Measurements from ENCODE around the gene EVI5L.

The EVI5L gene

DNA sequence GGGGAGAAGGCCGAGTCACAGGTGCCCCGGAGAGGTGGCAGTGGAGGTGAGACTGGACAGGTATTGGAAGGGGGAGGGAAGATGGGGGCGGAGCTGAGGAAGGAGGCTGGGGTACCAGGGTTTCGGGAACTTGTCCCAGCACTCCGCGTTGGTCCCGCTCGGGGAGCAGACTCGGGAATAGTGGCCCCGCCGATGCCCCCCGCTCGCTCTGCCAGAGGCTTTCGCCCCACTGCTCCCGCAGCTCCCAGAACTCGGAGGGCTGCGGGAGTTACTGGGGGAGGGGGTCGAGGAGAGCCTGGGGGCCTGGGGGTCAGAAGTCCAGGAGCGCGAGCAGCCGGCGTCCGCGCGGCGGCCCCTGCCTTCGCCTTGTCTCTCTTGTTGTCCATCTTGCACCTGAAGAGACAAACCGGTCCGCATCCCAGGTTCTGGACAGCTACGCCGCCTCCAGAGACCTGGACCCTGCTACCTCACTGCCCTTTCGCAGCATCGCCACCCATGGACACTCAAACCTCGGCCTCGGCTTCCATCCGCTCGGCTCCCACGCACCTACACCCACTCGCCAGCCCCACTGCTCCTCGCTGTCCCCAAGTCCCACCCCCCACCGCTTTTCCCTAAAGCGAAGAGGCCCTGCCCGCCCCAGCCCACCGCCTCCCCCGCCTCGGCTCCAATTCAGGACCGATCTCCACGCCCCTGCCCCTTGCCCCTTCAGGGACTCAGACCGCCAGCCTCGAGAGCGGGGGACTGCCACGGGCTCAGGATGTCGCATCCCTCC is 43.5 kb downstream of the EVI5L start:
- peaks cover 5% of the 10 kb centered on the region in 2 donors for H3K9me3 Mint-ChIP-seq
- H3K36me3 Mint-ChIP-seq: no peaks in the 10 kb centered on the region
- no peak overlapping the region for H3K27ac Mint-ChIP-seq
- peaks cover 31 to 48% of the 10 kb centered on the region in 2 donors for H3K4me1 Mint-ChIP-seq
- H3K4me3 Mint-ChIP-seq: peak overlapping the region; percentile 64 to 66
- DNase-seq: no peak
- H3K27me3 Mint-ChIP-seq: peaks cover 46 to 65% of the 10 kb centered on the region in 2 donors
- no peak for ATAC-seq (replicated peaks)

DNA sequence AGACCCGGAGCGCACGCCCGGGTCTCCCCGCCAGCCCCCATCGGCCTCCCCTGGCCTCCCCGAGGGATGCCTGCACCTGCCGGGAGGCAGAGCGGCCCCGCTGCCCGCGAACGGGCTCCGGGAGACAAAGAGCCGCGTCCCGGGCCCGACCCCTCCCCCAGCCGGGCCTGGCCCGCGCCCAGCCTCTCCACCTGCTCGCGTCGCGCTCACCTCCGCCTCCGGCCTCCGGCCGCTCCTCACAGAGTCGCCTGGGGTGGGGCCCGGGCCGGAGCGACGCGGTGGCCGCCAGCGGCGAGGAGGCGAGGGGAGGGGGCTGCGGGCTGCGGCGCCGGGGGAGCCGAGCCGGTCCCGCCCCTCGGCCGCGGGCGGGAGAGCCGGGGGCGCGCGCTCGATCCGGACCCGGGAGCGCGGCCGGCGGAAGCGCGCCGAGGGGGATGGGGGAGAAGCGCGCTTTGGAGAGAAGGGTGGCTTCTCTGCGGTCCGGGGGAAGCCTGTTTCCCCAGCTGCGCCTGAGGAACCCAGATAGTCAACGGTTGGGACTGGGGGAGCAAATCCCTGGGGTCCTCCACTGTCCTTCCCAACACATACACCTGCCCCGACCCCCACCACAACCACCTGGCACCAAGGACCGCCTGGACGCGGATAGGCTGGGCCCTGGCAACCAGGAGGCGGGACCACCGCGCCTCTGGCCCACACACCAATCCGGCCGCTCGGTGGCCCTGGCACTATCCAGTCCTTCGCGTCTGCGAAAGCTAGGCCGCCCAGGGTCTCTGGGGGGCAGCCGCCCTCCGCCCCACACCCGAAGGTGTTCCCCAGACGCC is 44.3 kb downstream of the EVI5L start, which contains the start of gene PRR36:
TSS of gene PRR36 (minus strand) at position 315 of the 821 bp plus-strand sequence. CDS start 701 bp downstream, outside the sequence.
- ATAC-seq (replicated peaks): no peak
- H3K36me3 Mint-ChIP-seq: no peaks in the 10 kb centered on the region
- H3K9me3 Mint-ChIP-seq: peaks cover 5% of the 10 kb centered on the region in 2 donors
- peak within 1 kb of the TSS; percentile 70 to 77 for H3K4me3 Mint-ChIP-seq
- peak within 1 kb of the TSS; percentile 20 for H3K27ac Mint-ChIP-seq
- peaks cover 46 to 67% of the 10 kb centered on the region in 2 donors for H3K27me3 Mint-ChIP-seq
- H3K4me1 Mint-ChIP-seq: peaks cover 26 to 40% of the 10 kb centered on the region in 2 donors
- no peak for DNase-seq

DNA sequence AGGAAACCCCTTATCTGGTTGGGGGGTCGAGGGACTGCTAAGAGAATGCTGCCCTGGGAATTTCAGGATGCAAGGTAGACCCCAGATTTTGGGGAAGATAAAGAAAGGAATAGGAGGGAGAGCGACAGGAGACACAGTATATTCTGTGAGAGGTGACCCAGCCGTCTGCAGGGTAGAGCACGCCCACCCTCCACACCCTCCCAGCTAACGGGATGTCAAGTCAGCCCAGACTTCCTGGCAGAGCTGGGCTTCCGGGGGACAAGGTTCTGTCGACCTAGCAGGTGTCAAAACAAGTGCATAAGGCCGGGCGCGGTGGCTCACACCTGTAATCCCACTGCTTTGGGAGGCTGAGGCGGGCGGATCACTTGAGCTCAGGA is 44.9 kb downstream of the EVI5L start:
- ATAC-seq (replicated peaks) (no peak), DNase-seq (no peak)
- Mint-ChIP-seq H3K4me3 (peak overlapping the region; percentile 70 to 77), H3K27me3 (peaks cover 50 to 67% of the 10 kb centered on the region in 2 donors), H3K9me3 (peaks cover 5% of the 10 kb centered on the region in 2 donors), H3K36me3 (no peaks in the 10 kb centered on the region), H3K27ac (no peak overlapping the region), H3K4me1 (peaks cover 24 to 36% of the 10 kb centered on the region in 2 donors)

DNA sequence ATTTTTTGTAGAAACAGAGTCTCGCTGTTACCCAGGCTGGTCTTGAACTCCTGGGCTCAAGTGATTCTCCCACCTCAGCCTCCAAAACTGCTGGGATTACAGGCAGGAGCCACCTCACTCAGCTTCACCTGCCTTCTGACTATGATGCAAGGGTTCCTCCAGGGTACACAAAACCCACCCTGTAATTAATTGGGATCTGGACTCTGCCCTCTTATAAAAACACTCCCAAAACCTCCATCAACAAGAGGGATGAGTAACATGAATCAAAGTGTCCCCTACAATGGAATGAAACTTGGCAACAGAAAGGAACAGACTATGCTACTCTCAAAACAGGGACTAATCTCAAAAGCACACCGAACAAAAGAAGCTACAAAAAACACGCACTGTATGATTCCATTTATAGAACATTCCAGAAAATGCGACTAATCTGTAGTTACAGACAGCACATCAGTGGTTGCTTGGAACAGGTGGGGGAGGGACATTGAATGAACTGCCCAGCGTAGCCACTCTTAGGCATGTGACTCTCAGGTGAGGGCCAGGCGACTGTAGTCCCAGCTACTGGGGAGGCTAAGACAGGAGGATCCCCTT is 47.3 kb downstream of the EVI5L start:
- DNase-seq (no peak), ATAC-seq (replicated peaks) (no peak)
- H3K4me1 Mint-ChIP-seq: peaks cover 7 to 15% of the 10 kb centered on the region in 2 donors
- no peak overlapping the region for H3K27ac Mint-ChIP-seq
- peaks cover 38 to 47% of the 10 kb centered on the region in 2 donors for H3K27me3 Mint-ChIP-seq
- H3K4me3 Mint-ChIP-seq: no peak overlapping the region
- H3K36me3 Mint-ChIP-seq: no peaks in the 10 kb centered on the region
- peaks cover 0 to 3% of the 10 kb centered on the region in 2 donors for H3K9me3 Mint-ChIP-seq

DNA sequence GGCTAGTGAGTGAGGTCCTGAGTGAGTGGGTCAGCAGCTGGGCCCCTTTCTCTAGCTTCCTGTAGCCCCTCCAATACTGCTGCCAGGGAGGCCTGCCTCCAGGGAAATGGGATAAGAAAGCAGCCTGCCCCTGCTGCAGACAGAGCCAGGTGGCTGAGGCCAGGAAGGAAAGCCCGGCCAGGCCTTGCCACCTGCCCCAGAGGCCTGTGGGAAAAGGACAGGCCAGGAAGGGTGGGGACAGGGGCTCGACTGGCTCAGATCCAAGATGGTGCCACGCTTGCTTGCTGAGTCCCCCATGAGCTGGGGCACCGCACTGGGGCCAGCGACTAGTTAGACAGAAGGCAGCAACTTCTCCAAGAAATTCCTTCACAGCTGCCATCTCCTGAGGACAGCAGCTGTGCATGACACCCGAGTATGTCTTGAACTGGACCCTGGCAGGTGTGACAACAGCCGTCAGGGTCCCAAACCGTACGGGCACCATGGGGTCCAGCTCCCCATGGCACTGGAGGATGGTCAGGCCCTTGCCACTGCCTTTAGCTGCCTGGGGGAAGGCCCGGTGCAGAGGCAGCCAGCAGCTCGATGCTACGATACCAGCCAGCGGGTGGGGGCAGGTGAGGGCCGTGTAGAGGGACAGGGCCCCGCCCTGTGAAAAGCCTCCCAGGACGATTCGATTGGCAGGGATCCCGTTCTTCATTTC is 49.2 kb downstream of the EVI5L start:
- Mint-ChIP-seq H3K27me3 (peaks cover 32 to 38% of the 10 kb centered on the region in 2 donors), H3K27ac (no peak overlapping the region), H3K4me1 (peaks cover 3 to 5% of the 10 kb centered on the region in 2 donors), H3K4me3 (no peak overlapping the region), H3K36me3 (peaks cover 0 to 1% of the 10 kb centered on the region in 2 donors), H3K9me3 (peaks cover 0 to 4% of the 10 kb centered on the region in 2 donors)
- DNase-seq: no peak
- no peak for ATAC-seq (replicated peaks)

DNA sequence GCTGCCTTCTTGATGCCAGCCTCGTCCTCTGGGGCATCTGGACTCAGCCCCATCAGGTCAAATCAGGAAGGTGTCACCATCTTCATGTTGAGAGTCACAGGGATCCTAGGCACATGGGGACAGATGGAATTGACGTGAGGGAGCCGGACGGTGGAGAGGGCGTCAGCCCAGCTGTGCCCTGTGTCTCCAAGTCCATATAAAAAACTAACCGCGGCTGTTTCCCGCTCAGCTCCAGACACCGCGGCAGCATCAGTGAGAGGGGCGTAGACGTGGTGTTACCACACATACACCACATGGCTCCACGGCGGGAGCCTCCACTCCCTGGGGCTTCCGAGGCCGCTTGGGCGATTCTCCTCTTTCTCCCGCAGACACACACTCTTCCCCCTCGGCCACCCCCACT is 49.8 kb downstream of the EVI5L start:
- Mint-ChIP-seq H3K4me1 (peaks cover 0 to 2% of the 10 kb centered on the region in 2 donors), H3K27ac (no peak overlapping the region), H3K4me3 (no peak overlapping the region), H3K9me3 (peaks cover 0 to 4% of the 10 kb centered on the region in 2 donors), H3K27me3 (peaks cover 28 to 35% of the 10 kb centered on the region in 2 donors), H3K36me3 (peaks cover 0 to 1% of the 10 kb centered on the region in 2 donors)
- DNase-seq (no peak), ATAC-seq (replicated peaks) (no peak)

DNA sequence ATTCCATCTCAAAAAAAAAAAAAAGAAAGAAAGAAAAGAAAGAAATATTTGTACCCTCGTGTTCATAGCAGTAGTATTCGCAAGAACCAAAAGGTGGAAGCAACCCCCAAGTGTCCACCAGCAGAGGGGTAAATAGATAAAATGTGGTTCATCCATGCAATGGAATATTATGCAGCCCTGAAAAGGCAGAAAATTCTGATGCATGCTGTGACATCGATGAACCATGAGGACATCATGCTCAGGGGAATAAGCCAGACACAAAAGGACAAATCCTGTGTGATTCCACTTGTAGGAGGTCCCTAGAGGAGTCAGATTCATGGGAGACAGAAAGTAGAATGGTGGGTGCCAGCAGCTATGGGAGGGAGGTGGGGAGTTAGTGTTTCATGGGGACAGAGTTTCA is 51.9 kb downstream of the EVI5L start:
- no peak overlapping the region for H3K4me3 Mint-ChIP-seq
- H3K9me3 Mint-ChIP-seq: peaks cover 0 to 4% of the 10 kb centered on the region in 2 donors
- H3K4me1 Mint-ChIP-seq: peaks cover 0 to 2% of the 10 kb centered on the region in 2 donors
- no peak for DNase-seq
- no peak for ATAC-seq (replicated peaks)
- peaks cover 0 to 1% of the 10 kb centered on the region in 2 donors for H3K36me3 Mint-ChIP-seq
- no peak overlapping the region for H3K27ac Mint-ChIP-seq
- H3K27me3 Mint-ChIP-seq: peaks cover 13 to 18% of the 10 kb centered on the region in 2 donors

DNA sequence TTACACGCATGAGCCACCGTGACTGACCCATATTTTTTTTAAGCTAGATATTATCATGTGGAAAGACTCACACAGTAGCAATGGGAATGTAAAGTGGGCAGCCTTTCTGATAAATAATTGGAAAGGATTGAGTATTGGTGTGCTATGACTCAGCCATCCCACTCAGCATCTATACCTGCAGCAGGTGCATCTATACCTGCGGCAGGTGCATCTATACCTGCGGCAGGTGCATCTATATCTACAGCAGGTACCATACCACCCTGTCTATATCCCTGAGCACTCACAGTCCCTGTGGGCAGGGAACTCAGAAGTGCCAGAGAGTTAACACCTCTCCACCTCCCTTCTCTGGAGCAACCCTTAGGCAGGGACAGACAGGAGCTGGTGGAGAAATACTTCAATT is 53.1 kb downstream of the EVI5L start:
- peaks cover 20 to 23% of the 10 kb centered on the region in 2 donors for H3K27me3 Mint-ChIP-seq
- no peak for DNase-seq
- peaks cover 0 to 1% of the 10 kb centered on the region in 2 donors for H3K36me3 Mint-ChIP-seq
- H3K9me3 Mint-ChIP-seq: peaks cover 0 to 4% of the 10 kb centered on the region in 2 donors
- ATAC-seq (replicated peaks): no peak
- no peak overlapping the region for H3K4me3 Mint-ChIP-seq
- H3K4me1 Mint-ChIP-seq: peaks cover 0 to 2% of the 10 kb centered on the region in 2 donors
- no peak overlapping the region for H3K27ac Mint-ChIP-seq

DNA sequence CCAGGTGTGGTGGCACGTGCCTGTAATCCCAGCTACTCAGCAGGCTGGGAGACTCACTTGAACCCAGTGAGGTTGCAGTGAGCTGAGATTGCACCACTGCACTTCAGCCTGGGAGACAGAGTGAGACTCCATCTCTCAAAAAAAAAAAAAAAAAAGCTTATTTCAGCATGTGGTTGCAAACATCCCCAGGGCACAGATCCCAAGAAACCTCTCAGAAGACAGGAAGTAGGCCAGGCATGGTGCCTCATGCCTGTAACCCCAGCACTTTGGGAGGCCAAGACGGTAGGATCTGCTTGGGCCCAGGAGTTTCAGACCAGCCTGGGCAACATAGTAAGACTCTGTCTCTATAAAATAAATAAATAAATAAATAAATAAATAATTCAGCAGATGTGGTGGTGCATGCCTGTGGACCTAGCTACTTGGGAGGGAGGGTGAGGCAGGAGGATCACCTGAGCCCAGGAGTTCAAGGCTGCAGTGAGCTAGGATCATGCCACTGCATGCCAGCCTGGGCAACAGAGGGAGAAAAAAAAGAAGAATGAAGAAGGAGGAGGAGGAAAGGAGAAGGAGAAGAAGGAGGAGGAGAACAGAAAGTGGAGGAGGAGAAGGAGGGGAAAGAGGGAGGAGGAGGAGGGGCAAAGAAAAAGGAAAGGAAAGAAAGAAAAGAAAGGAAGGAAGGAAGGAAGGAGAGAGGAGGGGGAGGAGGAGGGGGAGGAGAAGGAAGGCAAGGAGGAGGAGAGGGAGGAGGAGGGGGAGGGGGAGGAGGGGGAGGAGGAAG is 54.0 kb downstream of the EVI5L start:
- no peak for ATAC-seq (replicated peaks)
- peaks cover 0 to 4% of the 10 kb centered on the region in 2 donors for H3K9me3 Mint-ChIP-seq
- H3K27me3 Mint-ChIP-seq: peaks cover 21 to 24% of the 10 kb centered on the region in 2 donors
- no peak overlapping the region for H3K4me3 Mint-ChIP-seq
- peaks cover 0 to 2% of the 10 kb centered on the region in 2 donors for H3K4me1 Mint-ChIP-seq
- H3K27ac Mint-ChIP-seq: no peak overlapping the region
- H3K36me3 Mint-ChIP-seq: peaks cover 0 to 1% of the 10 kb centered on the region in 2 donors
- no peak for DNase-seq

DNA sequence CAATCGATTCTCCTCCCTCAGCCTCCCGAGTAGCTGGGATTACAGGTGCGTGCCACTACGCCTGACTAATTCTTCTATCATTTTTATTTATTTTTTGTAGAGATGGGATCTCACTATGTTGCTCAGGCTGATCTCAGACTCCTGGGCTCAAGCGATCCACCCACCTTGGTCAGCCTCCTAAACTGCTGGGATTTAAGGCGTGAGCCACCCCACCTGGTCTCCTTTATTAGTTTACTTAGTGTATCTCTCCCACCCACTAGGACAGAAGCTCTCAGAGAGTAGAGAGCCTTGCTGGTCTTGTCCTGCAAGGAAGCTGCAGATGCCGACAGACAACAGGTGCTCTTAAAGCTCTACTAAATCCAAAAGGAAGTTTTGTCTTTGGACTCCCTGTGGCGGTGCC is 55.8 kb downstream of the EVI5L start:
- ATAC-seq (replicated peaks): no peak
- no peak for DNase-seq
- peaks cover 24 to 30% of the 10 kb centered on the region in 2 donors for H3K27me3 Mint-ChIP-seq

DNA sequence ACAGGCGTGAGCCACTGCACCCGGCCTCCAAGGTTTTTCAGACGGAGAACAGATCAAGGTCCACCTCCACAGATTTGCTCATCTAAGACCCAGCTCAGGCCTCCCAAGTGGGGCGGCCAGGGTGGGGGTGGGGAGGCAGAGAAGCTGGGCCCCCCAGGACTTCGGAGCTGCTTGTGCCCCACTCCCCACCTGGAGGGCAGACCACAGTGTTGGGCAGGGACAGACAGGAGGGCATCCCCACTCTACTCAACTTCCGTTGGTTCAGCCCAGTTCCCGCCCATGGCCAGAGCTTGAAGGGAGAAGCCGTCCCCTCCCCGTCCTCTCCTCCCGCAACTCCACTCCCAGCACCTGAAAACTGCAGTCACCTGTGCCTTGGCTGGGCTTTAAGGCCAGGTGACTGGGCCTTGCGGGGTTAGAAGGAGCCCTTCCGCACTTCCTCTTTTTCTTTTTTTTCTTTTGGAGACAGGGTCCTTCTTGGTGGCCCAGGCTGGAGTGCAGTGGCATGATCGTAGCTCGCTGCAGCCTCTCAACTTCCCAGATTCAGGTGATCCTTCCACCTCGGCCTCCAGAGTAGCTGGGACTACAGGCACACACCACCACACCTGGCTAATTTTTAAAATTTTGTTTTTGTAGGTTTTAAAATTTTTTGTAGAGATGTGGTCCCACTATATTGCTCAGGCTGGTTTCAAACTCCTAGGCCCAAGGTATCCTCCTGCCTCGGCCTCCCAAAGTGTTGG is 57.6 kb downstream of the EVI5L start:
- Mint-ChIP-seq H3K36me3 (peaks cover 0 to 1% of the 10 kb centered on the region in 2 donors), H3K4me1 (peaks cover 0 to 3% of the 10 kb centered on the region in 2 donors), H3K9me3 (peaks cover 0 to 2% of the 10 kb centered on the region in 2 donors), H3K27ac (no peak overlapping the region), H3K4me3 (no peak overlapping the region), H3K27me3 (peaks cover 24 to 37% of the 10 kb centered on the region in 2 donors)
- ATAC-seq (replicated peaks) (no peak), DNase-seq (no peak)

More for the DNA sequence above, 55.8 kb downstream of the EVI5L start:
- no peak overlapping the region for H3K4me3 Mint-ChIP-seq
- peaks cover 0 to 4% of the 10 kb centered on the region in 2 donors for H3K9me3 Mint-ChIP-seq
- H3K36me3 Mint-ChIP-seq: peaks cover 0 to 1% of the 10 kb centered on the region in 2 donors
- peaks cover 0 to 2% of the 10 kb centered on the region in 2 donors for H3K4me1 Mint-ChIP-seq
- no peak overlapping the region for H3K27ac Mint-ChIP-seq

DNA sequence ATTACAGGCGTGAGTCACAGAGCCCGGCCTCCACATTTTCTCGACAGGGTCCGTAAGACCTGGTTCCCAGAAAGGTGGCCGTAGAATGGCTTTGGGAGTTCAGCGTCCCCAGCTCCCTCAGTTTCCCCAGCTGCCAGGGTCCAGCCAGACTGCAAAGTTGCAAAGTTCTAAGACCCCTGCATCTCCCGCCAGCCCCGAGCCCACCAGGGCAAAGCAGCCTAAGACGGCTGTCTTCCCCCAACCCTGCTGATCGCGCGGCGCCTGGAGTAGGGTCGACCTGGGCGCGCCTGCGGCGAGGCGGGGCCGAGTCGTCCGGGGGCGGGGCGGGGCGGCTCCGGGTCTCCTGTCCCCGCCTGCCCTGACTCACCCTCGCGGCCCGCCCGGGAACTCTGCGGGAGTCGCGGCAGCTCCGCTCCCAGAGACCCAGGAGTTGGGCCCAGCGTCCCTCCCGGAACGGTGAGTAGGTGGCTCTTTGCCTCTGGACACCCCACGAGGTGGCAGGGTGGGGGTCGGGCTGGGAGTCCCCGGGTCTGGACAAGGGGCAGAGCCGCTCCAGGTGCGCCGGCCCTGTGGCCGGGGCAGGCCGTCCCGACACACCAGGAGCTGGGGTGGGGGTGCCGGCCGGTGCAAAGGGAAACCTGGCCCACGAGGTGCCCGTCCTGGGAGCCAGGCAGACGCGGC is 58.3 kb downstream of the EVI5L start, which contains the start of gene LRRC8E:
TSS of gene LRRC8E (plus strand) at position 366 of the 681 bp plus-strand sequence. CDS start 7,094 bp downstream, outside the sequence.
- peaks cover 0 to 2% of the 10 kb centered on the region in 2 donors for H3K9me3 Mint-ChIP-seq

More for the DNA sequence above, 58.3 kb downstream of the EVI5L start, which contains the start of gene LRRC8E:
- Mint-ChIP-seq H3K4me1 (peaks cover 0 to 3% of the 10 kb centered on the region in 2 donors), H3K4me3 (no peak within 1 kb of the TSS), H3K27ac (no peak within 1 kb of the TSS), H3K36me3 (peaks cover 0 to 1% of the 10 kb centered on the region in 2 donors), H3K27me3 (peaks cover 24 to 37% of the 10 kb centered on the region in 2 donors)
- DNase-seq (no peak), ATAC-seq (replicated peaks) (peak; percentile 64 to 77)

Data from stimulated activated naive B cell treated with anti-CD40 and anti-IgM and Interleukin-4, amounts not matched to agents 10 μg/mL and 1 μg/mL and 100 μg/mL, for 72 hours (primary cell).